ENCODE measurements around the gene ERICH2. TPM values are rescaled to one million over a fixed set of nuclear protein-coding genes. Genes with fewer than 3 reads are reported as not detected.
A peak's percentile ranks its signal among the peaks of the same experiment; 100 is the strongest.

Gene ERICH2
- polyA plus RNA-seq, 1 experiment: not detected

- ChIA-PET POLR2A (interaction anchor here (0.5 kb wide), 1 partner anchor 1066 kb away, joined by 4 read pairs; no protein-coding TSS in a partner anchor), CTCF (interaction anchor here (0.6 kb wide), 1 partner anchor 12 kb away, joined by 3 read pairs; no protein-coding TSS in a partner anchor)
- TF ChIP-seq CTCF (IDR thresholded peaks at IDR 0.05; ENCODE audit: low read depth, low read length): no peak
- Histone ChIP-seq H3K4me3 (ENCODE audit: low read depth, low read length) (no peak overlapping the region), H3K27ac (ENCODE audit: low read depth, low read length) (no peak overlapping the region), H3K27me3 (ENCODE audit: control insufficient read depth, insufficient read depth, low read length) (peaks cover 5% of the 10 kb centered on the region), H3K9me3 (ENCODE audit: control insufficient read depth, insufficient read depth, low read length) (no peaks in the 10 kb centered on the region)
- DNase-seq (ENCODE audit: low read depth, low spot score): no peak
Measured at GRCh38 chr2:170763232-170763631, 6.9 kb upstream of the ERICH2 start.

- Histone ChIP-seq H3K9me3 (ENCODE audit: control insufficient read depth, insufficient read depth, low read length) (no peaks in the 10 kb centered on the region), H3K4me3 (ENCODE audit: low read depth, low read length) (no peak overlapping the region), H3K27me3 (ENCODE audit: control insufficient read depth, insufficient read depth, low read length) (peaks cover 5% of the 10 kb centered on the region), H3K27ac (ENCODE audit: low read depth, low read length) (no peak overlapping the region)
- no peak for TF ChIP-seq CTCF (IDR thresholded peaks at IDR 0.05; ENCODE audit: low read depth, low read length)
- ChIA-PET POLR2A (no interaction called here), CTCF (no interaction called here)
- no peak for DNase-seq (ENCODE audit: low read depth, low spot score)
Measured at GRCh38 chr2:170764880-170765261, 5.3 kb upstream of the ERICH2 start.

GRCh38 chr2:170766693-170767092 lies 3.5 kb upstream of the ERICH2 start:
- H3K9me3 ChIP-seq (ENCODE audit: control insufficient read depth, insufficient read depth, low read length): no peaks in the 10 kb centered on the region; the same call in 1 of the 2 replicates
- POLR2A ChIA-PET: no interaction called here
- no peak overlapping the region for H3K4me3 ChIP-seq (ENCODE audit: low read depth, low read length)
- peaks cover 13% of the 10 kb centered on the region for H3K27me3 ChIP-seq (ENCODE audit: control insufficient read depth, insufficient read depth, low read length)
- DNase-seq (ENCODE audit: low read depth, low spot score): no peak
- H3K27ac ChIP-seq (ENCODE audit: low read depth, low read length): no peak overlapping the region
- TF ChIP-seq CTCF (IDR thresholded peaks at IDR 0.05; ENCODE audit: low read depth, low read length): no peak
- CTCF ChIA-PET: interaction anchor here (0.5 to 0.7 kb wide), 2 partner anchors 86 to 358 kb away, joined by 3 read pairs; no protein-coding TSS in a partner anchor

- DNase-seq (ENCODE audit: low read depth, low spot score): no peak
- CTCF ChIA-PET: interaction anchor here (1.0 to 2.8 kb wide), 2 partner anchors 46 to 362 kb away, joined by 3 to 11 read pairs; partner anchors contain the start of gene GAD1
- no peak overlapping the region for H3K27ac ChIP-seq (ENCODE audit: low read depth, low read length)
Measured at GRCh38 chr2:170770606-170771420, 635 bp downstream of the ERICH2 start.

More at GRCh38 chr2:170770606-170771420, 635 bp downstream of the ERICH2 start:
- no peak for TF ChIP-seq CTCF (IDR thresholded peaks at IDR 0.05; ENCODE audit: low read depth, low read length)
- H3K27me3 ChIP-seq (ENCODE audit: control insufficient read depth, insufficient read depth, low read length): peaks cover 13% of the 10 kb centered on the region
- H3K9me3 ChIP-seq (ENCODE audit: control insufficient read depth, insufficient read depth, low read length): no peaks in the 10 kb centered on the region; the same call in 1 of the 2 replicates
- peak overlapping the region; percentile 68 for H3K4me3 ChIP-seq (ENCODE audit: low read depth, low read length)
- POLR2A ChIA-PET: no interaction called here
